H9 (cell line): ENCODE data around the gene ETV5. TPM values are rescaled to one million over a fixed set of nuclear protein-coding genes. Genes with fewer than 3 reads are reported as not detected.
A peak's percentile ranks its signal among the peaks of the same experiment; 100 is the strongest.

ENCODE experiments used
- DNase-seq: peaks from one replicate; pipeline ENCODE4 v3.0.0-alpha.2; 2017
- H2AFZ ChIP-seq: one replicate; pipeline ENCODE4 v1.6.1; 2013; ENCODE audit warnings: mild to moderate bottlenecking, low read length, control low read depth, moderate library complexity
- H2AK5ac ChIP-seq: 2 replicates; pipeline ENCODE4 v1.6.1; 2013; ENCODE audit warnings: low read length, control low read depth, mixed read lengths; ENCODE audit not compliant: insufficient read length
- H2BK120ac ChIP-seq: one replicate; pipeline ENCODE4 v1.6.1; 2013; ENCODE audit warnings: low read depth, mild to moderate bottlenecking, low read length, control low read depth, inconsistent platforms; ENCODE audit not compliant: poor library complexity, severe bottlenecking
- H2BK12ac ChIP-seq: 2 replicates; pipeline ENCODE4 v1.6.1; 2013; ENCODE audit warnings: low read length, control low read depth, mixed read lengths, low read depth; ENCODE audit not compliant: insufficient read length
- H2BK15ac ChIP-seq: 2 replicates; pipeline ENCODE4 v1.6.1; 2013; ENCODE audit warnings: low read depth, low read length, control low read depth
- H2BK20ac ChIP-seq: one replicate; pipeline ENCODE4 v1.6.1; 2013; ENCODE audit warnings: low read depth, mild to moderate bottlenecking, low read length, control low read depth, inconsistent platforms; ENCODE audit not compliant: poor library complexity, severe bottlenecking
- H2BK5ac ChIP-seq: 2 replicates; pipeline ENCODE4 v1.6.1; 2013; ENCODE audit warnings: low read length, control low read depth, mixed read lengths; ENCODE audit not compliant: insufficient read length
- H3K14ac ChIP-seq: 2 replicates; pipeline ENCODE4 v1.6.1; 2013; ENCODE audit warnings: low read length, control low read depth; ENCODE audit not compliant: insufficient read depth
- H3K18ac ChIP-seq: 2 replicates; pipeline ENCODE4 v1.6.1; 2013; ENCODE audit warnings: low read depth, mild to moderate bottlenecking, mixed read lengths, low read length, control low read depth; ENCODE audit not compliant: insufficient read length
- H3K23ac ChIP-seq: 2 replicates; pipeline ENCODE4 v1.6.1; 2013; ENCODE audit warnings: low read length, control low read depth, mixed read lengths, low read depth; ENCODE audit not compliant: insufficient read length
- H3K23me2 ChIP-seq: 2 replicates; pipeline ENCODE4 v1.6.1; 2013; ENCODE audit warnings: low read depth, mild to moderate bottlenecking, mixed read lengths, low read length, control low read depth; ENCODE audit not compliant: insufficient read length, poor library complexity, severe bottlenecking
- H3K27ac ChIP-seq: 2 replicates; pipeline ENCODE4 v1.5.1; 2013; ENCODE audit warnings: low read length, control low read depth, mixed read lengths, low read depth; ENCODE audit not compliant: insufficient read length
- H3K27me3 ChIP-seq: 2 replicates; pipeline ENCODE4 v1.6.1; 2013; ENCODE audit warnings: low read length, control low read depth, inconsistent platforms; ENCODE audit not compliant: insufficient read depth
- H3K4ac ChIP-seq: 2 replicates; pipeline ENCODE4 v1.6.1; 2013; ENCODE audit warnings: low read depth, mild to moderate bottlenecking, control low read depth, inconsistent platforms, low read length, moderate library complexity
- H3K4me1 ChIP-seq: 2 replicates; pipeline ENCODE4 v1.6.1; 2013; ENCODE audit warnings: low read length, control low read depth, inconsistent platforms; ENCODE audit not compliant: insufficient read depth
- H3K4me2 ChIP-seq: 2 replicates; pipeline ENCODE4 v1.6.1; 2013; ENCODE audit warnings: low read length, control low read depth, mixed read lengths; ENCODE audit not compliant: insufficient read length, insufficient read depth
- H3K56ac ChIP-seq: 2 replicates; pipeline ENCODE4 v1.6.1; 2013; ENCODE audit warnings: low read depth, mild to moderate bottlenecking, mixed read lengths, low read length, control low read depth; ENCODE audit not compliant: insufficient read length
- H3K79me1 ChIP-seq: 2 replicates; pipeline ENCODE4 v1.6.1; 2013; ENCODE audit warnings: low read depth, mild to moderate bottlenecking, moderate library complexity, low read length, control low read depth, inconsistent platforms; ENCODE audit not compliant: insufficient read depth, poor library complexity, severe bottlenecking
- H3K79me2 ChIP-seq: 2 replicates; pipeline ENCODE4 v1.6.1; 2013; ENCODE audit warnings: low read length, control low read depth, inconsistent platforms; ENCODE audit not compliant: insufficient read depth
- H3K9ac ChIP-seq: 2 replicates; pipeline ENCODE4 v1.6.1; 2013; ENCODE audit warnings: low read length, control low read depth, mixed read lengths; ENCODE audit not compliant: insufficient read length; ENCODE audit errors: extremely low read depth
- H3K9me3 ChIP-seq: one replicate; pipeline ENCODE4 v1.6.1; 2013; ENCODE audit warnings: low read depth, low read length, inconsistent platforms; ENCODE audit not compliant: control insufficient read depth
- H3T11ph ChIP-seq: one replicate; pipeline ENCODE4 v1.6.1; 2013; ENCODE audit warnings: mild to moderate bottlenecking, low read length, control low read depth, inconsistent platforms
- H4K20me1 ChIP-seq: one replicate; pipeline ENCODE4 v1.6.1; 2013; ENCODE audit not compliant: control insufficient read depth, insufficient read length, insufficient read depth
- H4K5ac ChIP-seq: 2 replicates; pipeline ENCODE4 v1.6.1; 2013; ENCODE audit warnings: low read depth, mild to moderate bottlenecking, mixed read lengths, low read length, control low read depth; ENCODE audit not compliant: insufficient read length
- H4K8ac ChIP-seq: replicated peaks from 2 replicates; pipeline ENCODE4 v1.6.1; 2013; ENCODE audit warnings: low read length, control low read depth, mixed read lengths, low read depth; ENCODE audit not compliant: insufficient read length
- H4K91ac ChIP-seq: 2 replicates; pipeline ENCODE4 v1.6.1; 2013; ENCODE audit warnings: low read depth, mild to moderate bottlenecking, moderate library complexity, mixed read lengths, low read length, control low read depth; ENCODE audit not compliant: insufficient read length
- H3K27ac Mint-ChIP-seq, 3 experiments: 2 replicates in 2 of 3; 3 replicates in 1 of 3; pipeline ENCODE4 v1.8.0; 2020 to 2021; ENCODE audit warnings: mixed read lengths in 3 of 3, mild to moderate bottlenecking in 1 of 3, moderate library complexity in 1 of 3
- H3K27me3 Mint-ChIP-seq: 2 replicates; pipeline ENCODE4 v1.8.0; 2021; ENCODE audit warnings: low read depth, mild to moderate bottlenecking, moderate library complexity, mixed read lengths
- H3K36me3 Mint-ChIP-seq, 3 experiments: 2 replicates in 2 of 3; 3 replicates in 1 of 3; pipeline ENCODE4 v1.8.0; 2020 to 2021; ENCODE audit warnings: low read depth in 3 of 3, mixed read lengths in 3 of 3; ENCODE audit not compliant: insufficient read depth in 1 of 3
- H3K4me1 Mint-ChIP-seq, 2 experiments: 2 replicates each; pipeline ENCODE4 v1.8.0; 2020; ENCODE audit warnings: mixed read lengths in 2 of 2
- H3K4me3 Mint-ChIP-seq, 2 experiments: 2 replicates in 1 of 2; 3 replicates in 1 of 2; pipeline ENCODE4 v1.8.0; 2020 to 2021; ENCODE audit warnings: mild to moderate bottlenecking in 2 of 2, mixed read lengths in 2 of 2, moderate library complexity in 1 of 2
- H3K9me3 Mint-ChIP-seq, 2 experiments: 2 replicates in 1 of 2; 3 replicates in 1 of 2; pipeline ENCODE4 v1.8.0; 2020; ENCODE audit warnings: mild to moderate bottlenecking in 2 of 2, mixed read lengths in 2 of 2, moderate library complexity in 1 of 2
- CTCF ChIP-seq: fragments of 200-600 bp; sonication (generic); conservative IDR thresholded peaks from 3 replicates; pipeline ENCODE4 v1.8.0; 2021; ENCODE audit warnings: antibody characterized with exemption, mild to moderate bottlenecking
- WGBS: extraction: QIAGEN DNeasy Blood & Tissue Kit; methylation state at CpG from one replicate; pipeline ENCODE4 v1.1.7; 2013; ENCODE audit warnings: missing lambda C conversion rate, low lambda C conversion rate, mixed read lengths; ENCODE audit not compliant: insufficient read length; ENCODE audit errors: extremely low coverage; 5-methylcytosine and 5-hydroxymethylcytosine counted together
- long read RNA-seq: library from polyadenylated mRNA; unstranded; transcript quantifications from one replicate; pipeline ENCODE4 v2.0.0, GENCODE V29; 2020
- total RNA-seq: library from RNA; stranded (reverse); gene quantifications from 2 replicates; pipeline ENCODE4 v1.2.1, GENCODE V29; 2021

ETV5 gene
- 7.7 and 8.0 TPM in 2 replicates for total RNA-seq
- long read RNA-seq, full-length matches to known transcripts = 17 of 30 reads
- long read RNA-seq, partial matches to known transcripts = 6 of 30 reads
- long read RNA-seq, other reads (novel, unspliced or antisense) = 7 of 30 reads

- Histone ChIP-seq H3K79me1 (no peaks in the 10 kb centered on the region), H2AK5ac (no peak within 1 kb of the TSS), H3K9me3 (no peaks in the 10 kb centered on the region), H4K20me1 (no peaks in the 10 kb centered on the region), H3K56ac (no peak within 1 kb of the TSS), H3K4me1 (no peaks in the 10 kb centered on the region; the same call in 1 of the 2 replicates), H3K18ac (peak within 1 kb of the TSS; percentile 61), H4K91ac (no peak within 1 kb of the TSS), H2BK12ac (no peak within 1 kb of the TSS), H4K8ac (no peak within 1 kb of the TSS), H3K9ac (peak within 1 kb of the TSS; percentile 66), H2BK120ac (no peak within 1 kb of the TSS), H3K79me2 (no peaks in the 10 kb centered on the region; the same call in 1 of the 2 replicates), H3K23ac (no peak within 1 kb of the TSS), H2BK15ac (no peak within 1 kb of the TSS), H3K4me2 (peak within 1 kb of the TSS; percentile 96), H2BK20ac (no peak within 1 kb of the TSS), H3K4ac (no peak within 1 kb of the TSS), H3K23me2 (peaks cover 13% of the 10 kb centered on the region), H3K27ac (no peak within 1 kb of the TSS), H3K27me3 (peaks cover 37% of the 10 kb centered on the region), H2BK5ac (no peak within 1 kb of the TSS), H3T11ph (no peak within 1 kb of the TSS), H2AFZ (no peak within 1 kb of the TSS), H4K5ac (no peak within 1 kb of the TSS), H3K14ac (peak within 1 kb of the TSS; percentile 64)
- H3K27me3 Mint-ChIP-seq = peaks cover 92% of the 10 kb centered on the region
- DNase-seq = peak; percentile 100
- H3K27ac Mint-ChIP-seq = peak within 1 kb of the TSS; percentile 85 to 99 (median 95); a peak in 5 of 7 replicates
- peaks cover 24 to 27% of the 10 kb centered on the region in 2 experiments for H3K4me1 Mint-ChIP-seq
- peaks cover 0 to 4% of the 10 kb centered on the region in 2 experiments; a peak in 3 of 5 replicates for H3K9me3 Mint-ChIP-seq
- WGBS = no CpG with 5 or more reads among the region's 63 CpGs
- peaks cover 0 to 3% (median 0%) of the 10 kb centered on the region in 3 experiments; a peak in 2 of 7 replicates for H3K36me3 Mint-ChIP-seq
- peak within 1 kb of the TSS; percentile 76 to 91 for H3K4me3 Mint-ChIP-seq
- no peak for TF ChIP-seq CTCF
Observed at GRCh38 chr3:186108941-186109865, at the start of gene ETV5. Gene ETV5, minus strand, starts transcription at chr3:186109089. Its CDS starts 3,221 bp downstream, at chr3:186105868.
